DLD1 (cell line): Measurements from ENCODE around the gene HDLBP.

Source experiments
- in situ Hi-C: cut with HindIII; loops from 2 replicates; pipeline ENCODE4 v1.10.0; 2017; ENCODE audit warnings: low sequenced_read_pairs

The HDLBP gene

GRCh38 chr2:241229563-241230401 lies 85.7 kb downstream of the HDLBP start:
- in situ Hi-C loops = no loop called here

- in situ Hi-C loops = no loop called here
Measured at GRCh38 chr2:241228860-241229516, 86.5 kb downstream of the HDLBP start.

GRCh38 chr2:241228081-241228859 lies 87.2 kb downstream of the HDLBP start:
- in situ Hi-C loops = no loop called here

GRCh38 chr2:241227594-241227993 lies 87.9 kb downstream of the HDLBP start:
- in situ Hi-C loops = no loop called here

GRCh38 chr2:241226723-241227572 lies 88.5 kb downstream of the HDLBP start:
- in situ Hi-C loops = no loop called here

- in situ Hi-C loops = no loop called here
Measured at GRCh38 chr2:241225983-241226382, 89.5 kb downstream of the HDLBP start.

GRCh38 chr2:241225545-241225944 lies 89.9 kb downstream of the HDLBP start:
- in situ Hi-C loops = no loop called here

GRCh38 chr2:241224851-241225438 lies 90.5 kb downstream of the HDLBP start:
- in situ Hi-C loops = no loop called here

GRCh38 chr2:241224018-241224850 lies 91.2 kb downstream of the HDLBP start:
- in situ Hi-C loops = no loop called here

- in situ Hi-C loops = no loop called here
Measured at GRCh38 chr2:241223211-241224017, 92.1 kb downstream of the HDLBP start.

- in situ Hi-C loops = no loop called here
Measured at GRCh38 chr2:241219856-241220356, 95.6 kb downstream of the HDLBP start.

GRCh38 chr2:241219030-241219382 lies 96.5 kb downstream of the HDLBP start:
- in situ Hi-C loops = no loop called here

GRCh38 chr2:241218131-241219029 lies 97.1 kb downstream of the HDLBP start:
- in situ Hi-C loops = no loop called here

GRCh38 chr2:241217320-241218031 lies 98.0 kb downstream of the HDLBP start:
- in situ Hi-C loops = no loop called here

GRCh38 chr2:241216211-241216761 lies 99.2 kb downstream of the HDLBP start:
- in situ Hi-C loops = no loop called here

- in situ Hi-C loops = no loop called here
Measured at GRCh38 chr2:241215421-241215820, 100.1 kb downstream of the HDLBP start.
